Measurements from ENCODE around the gene TCF12. TPM values are rescaled to one million over a fixed set of nuclear protein-coding genes. Genes with fewer than 3 reads are reported as not detected.

TCF12 gene
- total RNA-seq, 4 donors from 2014 or later = 50.5 to 117 (median 89.8) TPM

DNA sequence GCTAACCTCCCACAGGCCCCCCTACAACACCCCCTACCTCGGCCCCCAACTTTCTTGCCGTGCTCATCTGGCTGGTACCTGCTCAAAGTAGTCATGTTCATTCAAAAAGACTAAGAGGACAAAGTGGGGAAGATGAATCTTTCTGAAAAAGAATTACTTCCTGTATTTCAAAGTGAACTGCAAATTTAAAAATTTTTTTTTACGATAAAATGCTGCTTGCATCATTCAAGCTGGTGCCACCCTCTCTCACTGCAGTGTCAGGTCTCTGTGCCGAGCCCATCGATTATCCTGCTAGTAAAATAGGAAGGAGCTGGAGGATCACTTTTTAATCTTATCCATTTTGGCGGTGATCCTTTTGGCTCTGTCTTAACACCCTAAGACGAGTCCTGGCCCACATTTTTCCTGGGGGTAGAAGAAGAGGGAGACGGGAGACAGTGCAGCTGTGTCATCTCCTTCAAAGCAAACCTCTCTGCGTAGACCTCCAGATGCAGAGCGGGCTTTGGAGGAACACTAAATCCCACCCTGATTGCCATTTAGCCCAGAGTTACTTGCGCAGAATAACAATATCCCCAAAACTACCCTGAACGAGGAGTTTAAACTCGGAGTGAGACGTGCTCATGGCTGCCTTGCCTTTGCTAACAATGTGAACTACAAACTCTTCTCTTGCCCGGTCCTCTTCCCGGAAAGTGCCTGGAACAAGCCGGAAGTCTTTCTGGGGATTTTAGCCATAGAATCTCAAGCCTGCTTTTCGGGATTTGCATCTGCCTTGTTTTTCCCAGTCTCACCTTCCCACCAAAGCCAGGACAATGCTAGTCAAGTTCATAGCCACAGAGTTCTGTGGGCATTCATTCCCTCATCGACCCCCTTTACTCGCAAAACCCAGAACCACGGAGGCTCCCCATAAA lies 391.7 kb downstream of the TCF12 start:
- 62 to 67% methylated on average over 21 of the region's 21 CpGs for WGBS, 2 donors
- intact Hi-C loops (cut with DNase I; ENCODE audit: low total_unique reads) = loop anchor here (5.0 to 10.0 kb wide), 2 partner anchors 163 to 815 kb away; no protein-coding TSS in a partner anchor
- TF ChIP-seq POLR2A (IDR thresholded peaks at IDR 0.05) = no peak
- TF ChIP-seq, protein P1, sequence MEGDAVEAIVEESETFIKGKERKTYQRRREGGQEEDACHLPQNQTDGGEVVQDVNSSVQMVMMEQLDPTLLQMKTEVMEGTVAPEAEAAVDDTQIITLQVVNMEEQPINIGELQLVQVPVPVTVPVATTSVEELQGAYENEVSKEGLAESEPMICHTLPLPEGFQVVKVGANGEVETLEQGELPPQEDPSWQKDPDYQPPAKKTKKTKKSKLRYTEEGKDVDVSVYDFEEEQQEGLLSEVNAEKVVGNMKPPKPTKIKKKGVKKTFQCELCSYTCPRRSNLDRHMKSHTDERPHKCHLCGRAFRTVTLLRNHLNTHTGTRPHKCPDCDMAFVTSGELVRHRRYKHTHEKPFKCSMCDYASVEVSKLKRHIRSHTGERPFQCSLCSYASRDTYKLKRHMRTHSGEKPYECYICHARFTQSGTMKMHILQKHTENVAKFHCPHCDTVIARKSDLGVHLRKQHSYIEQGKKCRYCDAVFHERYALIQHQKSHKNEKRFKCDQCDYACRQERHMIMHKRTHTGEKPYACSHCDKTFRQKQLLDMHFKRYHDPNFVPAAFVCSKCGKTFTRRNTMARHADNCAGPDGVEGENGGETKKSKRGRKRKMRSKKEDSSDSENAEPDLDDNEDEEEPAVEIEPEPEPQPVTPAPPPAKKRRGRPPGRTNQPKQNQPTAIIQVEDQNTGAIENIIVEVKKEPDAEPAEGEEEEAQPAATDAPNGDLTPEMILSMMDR (IDR thresholded peaks at IDR 0.05) = no peak
- H3K4me3 ChIP-seq (ENCODE audit: low read depth, poor library complexity, severe bottlenecking) = no peak overlapping the region
- peak in 1 of 2 donors; percentile 75 for DNase-seq (ENCODE audit: low spot score in 2 of 2)

GRCh38 chr15:57310876-57311275 lies 392.4 kb downstream of the TCF12 start:
- DNase-seq (ENCODE audit: low spot score in 2 of 2) = peak in 1 of 2 donors; percentile 26
- H3K4me3 ChIP-seq (ENCODE audit: low read depth, poor library complexity, severe bottlenecking) = no peak overlapping the region
- no peak for TF ChIP-seq POLR2A (IDR thresholded peaks at IDR 0.05)
- TF ChIP-seq, protein P1 (IDR thresholded peaks at IDR 0.05) = no peak
- intact Hi-C loops (cut with DNase I; ENCODE audit: low total_unique reads) = no loop called here
- WGBS, 2 donors = 95 to 97% methylated on average over 8 to 9 of the region's 9 CpGs

DNA sequence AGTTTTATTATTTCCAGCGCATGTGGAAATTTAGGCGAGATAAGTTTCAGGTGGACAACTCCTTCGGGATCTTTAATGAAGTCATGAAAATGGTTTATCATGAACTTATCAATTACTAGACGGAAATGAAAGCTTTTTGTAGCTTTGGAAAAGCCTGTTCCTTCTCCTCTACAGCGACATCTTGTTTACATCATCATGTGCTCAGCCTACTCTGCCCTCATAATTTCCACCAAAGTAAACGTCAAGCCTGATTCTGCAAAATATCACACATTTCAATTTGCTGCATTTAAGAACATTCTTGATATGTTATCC lies 393.5 kb downstream of the TCF12 start:
- intact Hi-C loops (cut with DNase I; ENCODE audit: low total_unique reads) = no loop called here
- DNase-seq (ENCODE audit: low spot score in 2 of 2) = no peak
- TF ChIP-seq POLR2A (IDR thresholded peaks at IDR 0.05) = no peak
- TF ChIP-seq, protein P1 (IDR thresholded peaks at IDR 0.05) = no peak
- no peak overlapping the region for H3K4me3 ChIP-seq (ENCODE audit: low read depth, poor library complexity, severe bottlenecking)
- 93 to 96% methylated on average over 6 of the region's 6 CpGs for WGBS, 2 donors

- no peak overlapping the region for H3K4me3 ChIP-seq (ENCODE audit: low read depth, poor library complexity, severe bottlenecking)
- intact Hi-C loops (cut with DNase I; ENCODE audit: low total_unique reads) = no loop called here
- DNase-seq (ENCODE audit: low spot score in 2 of 2) = peak in 1 of 2 donors; percentile 65
- WGBS, 2 donors = 74 to 78% methylated on average over 15 of the region's 15 CpGs
- TF ChIP-seq, protein P1 (IDR thresholded peaks at IDR 0.05) = no peak
- TF ChIP-seq POLR2A (IDR thresholded peaks at IDR 0.05) = no peak
These were observed 394.1 kb downstream of the TCF12 start for GRCh38 chr15:57312318-57313133.

DNA sequence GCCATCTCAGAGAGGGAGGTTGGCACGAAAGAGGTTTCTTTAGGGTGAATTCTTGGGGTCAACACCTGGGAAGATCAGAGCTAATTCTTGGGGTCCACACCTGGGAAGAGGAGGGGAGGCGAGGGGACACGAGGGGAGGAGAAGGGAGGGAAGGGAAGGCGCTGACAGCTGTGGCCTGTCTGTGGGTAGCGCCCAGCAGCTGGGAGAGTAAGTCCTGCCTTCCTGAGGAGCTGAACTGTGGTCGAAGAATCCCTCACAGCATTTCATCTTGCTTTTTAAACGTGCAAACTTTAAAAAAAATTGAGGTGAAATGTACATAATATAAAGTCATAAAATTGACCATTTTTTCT lies 394.7 kb downstream of the TCF12 start:
- no peak for DNase-seq (ENCODE audit: low spot score in 2 of 2)
- H3K4me3 ChIP-seq (ENCODE audit: low read depth, poor library complexity, severe bottlenecking) = no peak overlapping the region
- intact Hi-C loops (cut with DNase I; ENCODE audit: low total_unique reads) = no loop called here
- TF ChIP-seq POLR2A (IDR thresholded peaks at IDR 0.05) = no peak
- TF ChIP-seq, protein P1 (IDR thresholded peaks at IDR 0.05) = no peak
- 86 to 89% methylated on average over 7 of the region's 7 CpGs for WGBS, 2 donors
